Stimulated activated CD4-positive, alpha-beta T cell treated with anti-CD3 and anti-CD28 coated beads, TNF-alpha, amount 100 ng/mL, for 24 hours (primary cell): ENCODE results near the gene SLC25A53.
"Not testable (repeated sequence)": the region's sequence is repeated elsewhere in the genome, so short reads cannot be mapped to it uniquely, and the experiment has no call there.

ENCODE experiments used
- DNase-seq, 3 experiments: peaks; one replicate each; pipeline ENCODE4 v3.0.0-alpha.2; 2020; ENCODE audit warnings: low read depth in 3 of 3

SLC25A53 gene

GRCh38 chrX:104134583-104135261, 22.1 kb downstream of the SLC25A53 start:
- DNase-seq: no peak

GRCh38 chrX:104130808-104131207, 26.0 kb downstream of the SLC25A53 start:
- DNase-seq: no peak

GRCh38 chrX:104126856-104127255, 30.0 kb downstream of the SLC25A53 start:
- DNase-seq: no peak

GRCh38 chrX:104122829-104123228, 34.0 kb downstream of the SLC25A53 start:
- no peak for DNase-seq

GRCh38 chrX:104118765-104119164, 38.0 kb downstream of the SLC25A53 start:
- DNase-seq: no peak

GRCh38 chrX:104117759-104118158, 39.0 kb downstream of the SLC25A53 start:
- no peak for DNase-seq

- peak; percentile 3 to 48 (median 8) for DNase-seq
These were observed 43.4 kb downstream of the SLC25A53 start for GRCh38 chrX:104113222-104113965.

GRCh38 chrX:104112326-104112951, 44.4 kb downstream of the SLC25A53 start, which contains the start of gene ZCCHC18:
ZCCHC18 (plus strand) TSS chrX:104112523; CDS start chrX:104114112, 1,589 bp downstream.
- peak in 2 of 3 experiments; percentile 1 to 27 for DNase-seq

GRCh38 chrX:104110491-104111240, 46.1 kb downstream of the SLC25A53 start:
- DNase-seq: not testable (repeated sequence)

- DNase-seq: no peak
These were observed 47.9 kb downstream of the SLC25A53 start for GRCh38 chrX:104108955-104109354.

- DNase-seq: no peak
These were observed 51.2 kb downstream of the SLC25A53 start for GRCh38 chrX:104105330-104106262.

GRCh38 chrX:104104676-104105075, 52.1 kb downstream of the SLC25A53 start:
- DNase-seq: no peak

- DNase-seq: no peak
These were observed 57.9 kb downstream of the SLC25A53 start for GRCh38 chrX:104098919-104099318.

GRCh38 chrX:104098151-104098808, 58.5 kb downstream of the SLC25A53 start:
- DNase-seq: peak in 1 of 3 experiments; percentile 23

GRCh38 chrX:104085919-104086318, 70.9 kb downstream of the SLC25A53 start:
- no peak for DNase-seq

GRCh38 chrX:104085477-104085876, 71.3 kb downstream of the SLC25A53 start:
- no peak for DNase-seq

- DNase-seq: no peak
These were observed 72.1 kb downstream of the SLC25A53 start for GRCh38 chrX:104084534-104085277.

GRCh38 chrX:104084063-104084462, 72.7 kb downstream of the SLC25A53 start:
- no peak for DNase-seq

GRCh38 chrX:104077854-104078253, 79.0 kb downstream of the SLC25A53 start:
- DNase-seq: not testable (repeated sequence)
